ENCODE data around the gene CD2AP. TPM values are rescaled to one million over a fixed set of nuclear protein-coding genes. Genes with fewer than 3 reads are reported as not detected.
A peak's percentile ranks its signal among the peaks of the same experiment; 100 is the strongest.

Gene CD2AP
- total and polyA plus RNA-seq, 4 donors, result 14.2 to 104 (median 21.7) TPM

- TF ChIP-seq, protein P1, sequence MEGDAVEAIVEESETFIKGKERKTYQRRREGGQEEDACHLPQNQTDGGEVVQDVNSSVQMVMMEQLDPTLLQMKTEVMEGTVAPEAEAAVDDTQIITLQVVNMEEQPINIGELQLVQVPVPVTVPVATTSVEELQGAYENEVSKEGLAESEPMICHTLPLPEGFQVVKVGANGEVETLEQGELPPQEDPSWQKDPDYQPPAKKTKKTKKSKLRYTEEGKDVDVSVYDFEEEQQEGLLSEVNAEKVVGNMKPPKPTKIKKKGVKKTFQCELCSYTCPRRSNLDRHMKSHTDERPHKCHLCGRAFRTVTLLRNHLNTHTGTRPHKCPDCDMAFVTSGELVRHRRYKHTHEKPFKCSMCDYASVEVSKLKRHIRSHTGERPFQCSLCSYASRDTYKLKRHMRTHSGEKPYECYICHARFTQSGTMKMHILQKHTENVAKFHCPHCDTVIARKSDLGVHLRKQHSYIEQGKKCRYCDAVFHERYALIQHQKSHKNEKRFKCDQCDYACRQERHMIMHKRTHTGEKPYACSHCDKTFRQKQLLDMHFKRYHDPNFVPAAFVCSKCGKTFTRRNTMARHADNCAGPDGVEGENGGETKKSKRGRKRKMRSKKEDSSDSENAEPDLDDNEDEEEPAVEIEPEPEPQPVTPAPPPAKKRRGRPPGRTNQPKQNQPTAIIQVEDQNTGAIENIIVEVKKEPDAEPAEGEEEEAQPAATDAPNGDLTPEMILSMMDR (IDR thresholded peaks at IDR 0.05; ENCODE audit: control extremely low read depth, extremely low read depth), result no peak
- no peak overlapping the region for H3K27ac ChIP-seq (ENCODE audit: low read depth in 1 of 2, low read length in 1 of 2)
- no peaks in the 10 kb centered on the region for H3K27me3 ChIP-seq (ENCODE audit: control insufficient read depth in 3 of 3, insufficient read depth in 3 of 3, low read length in 2 of 3)
- peaks cover 0 to 3% (median 0%) of the 10 kb centered on the region in 4 donors for H3K9me3 ChIP-seq (ENCODE audit: control insufficient read depth in 4 of 4, insufficient read depth in 3 of 4, low read length in 3 of 4)
- no peak for DNase-seq
- H3K4me1 ChIP-seq (ENCODE audit: control insufficient read depth in 5 of 5, insufficient read depth in 5 of 5, low read length in 5 of 5), result peaks cover 0 to 8% (median 0%) of the 10 kb centered on the region in 5 donors
- H3K36me3 ChIP-seq (ENCODE audit: control insufficient read depth in 4 of 4, insufficient read depth in 4 of 4, low read length in 4 of 4), result no peaks in the 10 kb centered on the region
- H3K9ac ChIP-seq (ENCODE audit: insufficient read depth in 1 of 2, low read length in 2 of 2), result no peak overlapping the region
- no peak for ATAC-seq (ENCODE audit: insufficient read depth, low FRiP score)
- 71 to 93% methylated on average over 1 of the region's 1 CpG for WGBS, 2 donors
- H3K4me3 ChIP-seq, result no peak overlapping the region
Measured at GRCh38 chr6:47473791-47474346, 3.7 kb upstream of the CD2AP start.

DNA sequence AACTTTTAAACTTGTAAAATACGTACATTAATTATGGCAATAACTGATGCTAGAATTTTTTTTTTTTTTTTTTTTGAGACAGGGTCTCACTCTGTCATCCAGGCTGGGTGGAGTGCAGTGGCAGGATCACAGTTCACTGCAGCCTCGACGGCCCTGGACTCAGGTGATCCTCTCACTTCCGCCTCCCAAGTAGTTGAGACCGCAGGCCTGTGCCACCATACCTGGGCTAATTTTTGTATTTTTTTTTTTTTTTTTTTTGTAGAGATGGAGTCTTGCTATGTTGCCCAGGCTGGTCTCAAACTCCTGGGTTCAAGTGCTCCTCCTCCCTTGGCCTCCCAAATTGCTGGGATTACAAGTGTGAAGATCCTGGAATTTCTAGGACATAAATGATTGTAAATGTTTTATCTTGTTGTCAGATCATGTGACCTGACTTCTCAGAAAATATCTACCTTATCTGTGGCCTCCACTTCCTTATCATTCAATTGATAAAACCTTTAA is 2.2 kb upstream of the CD2AP start:
- ATAC-seq (ENCODE audit: insufficient read depth, low FRiP score) (no peak), DNase-seq (no peak)
- TF ChIP-seq, protein P1 (IDR thresholded peaks at IDR 0.05; ENCODE audit: control extremely low read depth, extremely low read depth), result no peak
- no peak overlapping the region for H3K4me3 ChIP-seq
- H3K27ac ChIP-seq (ENCODE audit: low read depth in 1 of 2, low read length in 1 of 2), result no peak overlapping the region
- no peaks in the 10 kb centered on the region for H3K36me3 ChIP-seq (ENCODE audit: control insufficient read depth in 4 of 4, insufficient read depth in 4 of 4, low read length in 4 of 4)
- H3K27me3 ChIP-seq (ENCODE audit: control insufficient read depth in 3 of 3, insufficient read depth in 3 of 3, low read length in 2 of 3), result no peaks in the 10 kb centered on the region
- H3K9me3 ChIP-seq (ENCODE audit: control insufficient read depth in 4 of 4, insufficient read depth in 3 of 4, low read length in 3 of 4), result peaks cover 0 to 3% (median 0%) of the 10 kb centered on the region in 4 donors
- no peak overlapping the region for H3K9ac ChIP-seq (ENCODE audit: insufficient read depth in 1 of 2, low read length in 2 of 2)
- H3K4me1 ChIP-seq (ENCODE audit: control insufficient read depth in 5 of 5, insufficient read depth in 5 of 5, low read length in 5 of 5), result peaks cover 0 to 19% (median 1%) of the 10 kb centered on the region in 5 donors
- WGBS, 2 donors, result 97% methylated on average over 5 of the region's 5 CpGs

DNA sequence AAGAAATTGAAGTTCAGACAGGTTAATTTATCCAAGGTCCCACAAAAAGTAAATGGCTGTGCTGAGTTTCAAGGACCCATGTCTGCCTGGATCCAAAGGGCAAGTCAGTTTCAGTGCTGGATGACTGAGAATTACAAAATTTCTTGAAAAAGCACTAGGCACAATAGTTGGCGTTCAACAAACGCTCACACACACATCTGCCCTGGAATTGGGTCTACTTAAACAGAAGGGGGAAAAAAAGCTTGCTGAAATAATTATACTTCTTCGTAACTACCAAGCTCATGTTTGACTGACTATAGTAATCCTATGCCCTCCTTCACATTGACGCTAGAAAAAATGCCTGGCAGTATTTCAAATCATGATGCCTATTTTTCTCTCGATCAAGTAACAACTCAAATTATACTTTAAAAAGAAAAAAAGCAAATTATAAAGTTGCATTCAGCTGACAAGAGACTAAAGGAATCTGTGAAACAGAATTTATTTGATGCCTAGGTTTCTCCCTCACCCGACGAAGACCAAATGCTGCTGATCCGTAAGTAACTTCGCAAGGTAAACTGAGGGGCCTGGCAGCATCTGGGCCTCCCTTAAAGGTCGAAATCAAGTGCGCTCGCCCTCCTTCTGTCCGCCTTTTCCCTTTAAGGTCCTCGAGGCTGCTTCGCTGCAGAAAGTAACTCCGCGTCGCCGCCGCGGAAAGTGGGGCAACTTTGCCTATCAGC is 650 bp upstream of the CD2AP start:
- ATAC-seq (ENCODE audit: insufficient read depth, low FRiP score) (no peak), DNase-seq (peak in 2 of 3 donors; percentile 22 to 56)
- Histone ChIP-seq H3K4me3 (peak overlapping the region; percentile 92), H3K36me3 (ENCODE audit: control insufficient read depth in 4 of 4, insufficient read depth in 4 of 4, low read length in 4 of 4) (no peaks in the 10 kb centered on the region), H3K4me1 (ENCODE audit: control insufficient read depth in 5 of 5, insufficient read depth in 5 of 5, low read length in 5 of 5) (peaks cover 0 to 19% (median 4%) of the 10 kb centered on the region in 5 donors), H3K9ac (ENCODE audit: insufficient read depth in 1 of 2, low read length in 2 of 2) (peak overlapping the region; percentile 95 to 97), H3K27ac (ENCODE audit: low read depth in 1 of 2, low read length in 1 of 2) (peak overlapping the region; percentile 96), H3K9me3 (ENCODE audit: control insufficient read depth in 4 of 4, insufficient read depth in 3 of 4, low read length in 3 of 4) (no peaks in the 10 kb centered on the region), H3K27me3 (ENCODE audit: control insufficient read depth in 3 of 3, insufficient read depth in 3 of 3, low read length in 2 of 3) (no peaks in the 10 kb centered on the region)
- WGBS, 2 donors, result 9 to 11% methylated on average over 21 of the region's 21 CpGs
- TF ChIP-seq, protein P1 (IDR thresholded peaks at IDR 0.05; ENCODE audit: control extremely low read depth, extremely low read depth), result no peak

Data from lung (tissue), 12 donors.